AG10803 (cell line): ENCODE results near the gene C2orf49.

ENCODE experiments used
- DNase-seq: peaks from one replicate; pipeline ENCODE4 v3.0.0; 2010; ENCODE audit warnings: low read depth
- H3K4me3 ChIP-seq: 2 replicates; pipeline ENCODE4 v1.5.1; 2011; ENCODE audit warnings: mild to moderate bottlenecking, low read length, control low read depth
- CTCF ChIP-seq: conservative IDR thresholded peaks from 2 replicates; pipeline ENCODE4 v1.5.1; 2011; ENCODE audit warnings: mild to moderate bottlenecking, low read length, control low read depth, inconsistent platforms

Gene C2orf49

GRCh38 chr2:105337122-105338019 lies at the start of gene C2orf49:
Gene C2orf49, plus strand, starts transcription at chr2:105337540. Its CDS starts 48 bp downstream, at chr2:105337588.
- peak within 1 kb of the TSS; percentile 90 for H3K4me3 ChIP-seq
- DNase-seq = peak; percentile 65
- TF ChIP-seq CTCF = no peak

GRCh38 chr2:105287692-105288091 lies 49.6 kb upstream of the C2orf49 start:
- peak; percentile 52 for TF ChIP-seq CTCF
- no peak overlapping the region for H3K4me3 ChIP-seq
- peak; percentile 30 for DNase-seq

- DNase-seq = no peak
- no peak for TF ChIP-seq CTCF
- no peak overlapping the region for H3K4me3 ChIP-seq
Measured at GRCh38 chr2:105288133-105288532, 49.2 kb upstream of the C2orf49 start.

GRCh38 chr2:105290981-105291660 lies 46.2 kb upstream of the C2orf49 start:
- H3K4me3 ChIP-seq = no peak overlapping the region
- DNase-seq = no peak
- no peak for TF ChIP-seq CTCF

- no peak overlapping the region for H3K4me3 ChIP-seq
- DNase-seq = peak; percentile 53
- TF ChIP-seq CTCF = no peak
Measured at GRCh38 chr2:105291981-105292380, 45.4 kb upstream of the C2orf49 start.

- no peak for TF ChIP-seq CTCF
- DNase-seq = no peak
- H3K4me3 ChIP-seq = no peak overlapping the region
Measured at GRCh38 chr2:105294046-105294445, 43.3 kb upstream of the C2orf49 start.
